H1 (cell line): ENCODE measurements around the gene TEAD1.

ENCODE experiments used
- CEBPB ChIP-seq: IDR thresholded peaks from 2 replicates; pipeline ENCODE4 v1.6.1; 2012; ENCODE audit warnings: low read depth, low read length
- CTCF ChIP-seq, 3 experiments: IDR thresholded peaks; 1 replicate in 2 of 3; 2 replicates in 1 of 3; pipeline versions ENCODE4 v1.5.1 to v1.6.1; 2011; ENCODE audit warnings: low read length in 3 of 3, mild to moderate bottlenecking in 3 of 3, inconsistent platforms in 2 of 3, low read depth in 1 of 3, moderate library complexity in 1 of 3; ENCODE audit not compliant: insufficient read depth in 1 of 3; ENCODE audit errors: control extremely low read depth in 1 of 3
- JUN ChIP-seq: IDR thresholded peaks from 2 replicates; pipeline ENCODE4 v1.6.1; 2011; ENCODE audit warnings: low read depth, mild to moderate bottlenecking, improper control_type of control experiment, low read length
- POLR2AphosphoS5 ChIP-seq: IDR thresholded peaks from 2 replicates; pipeline ENCODE4 v1.6.1; 2011; ENCODE audit warnings: low read depth, low read length
- SRF ChIP-seq: IDR thresholded peaks from 2 replicates; pipeline ENCODE4 v1.6.1; 2011; ENCODE audit warnings: mild to moderate bottlenecking, low read depth, low read length, moderate library complexity
- ZNF274 ChIP-seq: IDR thresholded peaks from 2 replicates; pipeline ENCODE4 v1.7.0; 2012; ENCODE audit warnings: low read length, borderline replicate concordance; ENCODE audit errors: extremely low read depth

DNA sequence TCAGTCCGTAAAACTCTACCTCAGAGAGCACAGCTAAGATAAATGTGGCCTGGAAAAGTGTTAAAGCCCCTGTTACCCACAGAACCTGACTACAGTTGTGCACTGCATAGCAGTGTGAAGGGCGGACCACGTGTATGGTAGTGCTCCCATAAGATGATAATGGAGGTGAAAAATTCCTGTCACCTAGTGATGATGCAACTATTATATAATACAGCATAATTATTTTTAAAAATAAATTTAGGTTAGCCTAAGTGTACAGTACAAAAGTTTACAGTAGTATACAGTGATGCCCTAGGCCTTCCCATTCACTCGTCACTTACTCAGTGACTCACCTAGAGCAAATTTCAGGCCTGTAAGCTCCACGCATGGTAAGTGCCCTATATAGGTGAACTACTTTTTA lies 258.3 kb downstream of the TEAD1 start:
- TF ChIP-seq ZNF274 (no peak), JUN (no peak), POLR2AphosphoS5 (no peak), CTCF (IDR thresholded peaks at IDR 0.05; ENCODE audit: control extremely low read depth in 1 of 3, insufficient read depth in 1 of 3, low read depth in 1 of 3, low read length in 3 of 3) (no peak), SRF (no peak), CEBPB (no peak)
